ENCODE results near the gene LTBP2.

The LTBP2 gene

GRCh38 chr14:74637178-74637550 is 25.1 kb upstream of the LTBP2 start:
- peak; percentile 81 for DNase-seq

DNA sequence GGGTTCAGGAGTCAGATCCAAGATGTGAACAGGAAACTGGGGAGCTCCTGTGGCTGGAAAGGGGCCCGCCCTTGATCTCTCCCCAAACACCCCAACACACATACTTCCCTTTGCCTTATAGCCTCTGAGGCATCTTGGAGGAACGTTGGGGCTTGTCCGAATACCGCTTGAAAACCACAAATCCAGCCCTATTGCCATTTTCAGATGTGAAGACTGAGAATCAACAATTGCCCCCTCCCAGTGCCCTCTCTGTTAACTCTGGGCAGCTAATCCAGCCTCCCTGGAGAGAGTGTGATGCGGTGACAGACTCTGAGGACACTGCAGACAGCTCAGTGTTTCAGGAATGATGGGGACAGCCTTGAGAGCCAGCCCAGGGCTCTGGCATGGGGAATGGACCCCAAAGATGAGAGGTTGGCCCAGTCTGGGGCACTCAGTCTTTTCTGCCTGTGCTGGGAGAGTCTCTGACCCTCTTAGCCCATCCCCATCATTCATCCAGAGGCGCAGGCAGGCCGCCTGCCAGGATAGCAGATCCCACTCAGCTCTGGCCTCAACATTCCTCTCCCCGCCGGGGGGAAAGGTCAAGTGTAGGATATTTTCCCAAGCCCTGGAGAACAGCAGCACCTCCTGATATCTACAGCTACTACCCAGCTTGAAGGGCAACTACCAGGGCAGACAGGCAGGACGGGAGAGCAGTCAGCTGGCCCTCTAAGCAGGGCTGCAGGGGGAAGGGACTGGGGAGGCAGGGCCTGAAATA is 24.6 kb upstream of the LTBP2 start:
- peak; percentile 61 for DNase-seq

DNA sequence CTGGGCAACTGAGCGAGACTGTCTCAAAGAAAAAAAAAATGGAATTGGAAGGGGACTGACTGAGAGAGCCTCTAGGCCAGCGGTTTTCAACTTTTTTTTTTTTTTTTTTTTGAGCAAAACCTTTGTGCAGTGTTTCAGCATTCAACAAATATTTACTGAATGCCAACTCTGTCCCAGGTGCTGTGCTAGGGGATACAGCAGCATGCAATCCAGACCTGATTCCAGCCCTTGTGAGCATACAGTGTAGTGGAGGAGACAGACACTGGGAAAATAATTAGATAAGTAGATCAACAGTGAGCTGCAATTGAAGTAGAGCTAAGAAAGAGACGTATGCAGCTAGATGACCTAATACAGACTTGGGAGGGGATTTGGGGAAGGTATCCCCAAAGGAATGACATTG is 23.8 kb upstream of the LTBP2 start:
- DNase-seq, result peak; percentile 86

- DNase-seq, result peak; percentile 86
Measured at GRCh38 chr14:74634964-74635363, 22.9 kb upstream of the LTBP2 start.

DNA sequence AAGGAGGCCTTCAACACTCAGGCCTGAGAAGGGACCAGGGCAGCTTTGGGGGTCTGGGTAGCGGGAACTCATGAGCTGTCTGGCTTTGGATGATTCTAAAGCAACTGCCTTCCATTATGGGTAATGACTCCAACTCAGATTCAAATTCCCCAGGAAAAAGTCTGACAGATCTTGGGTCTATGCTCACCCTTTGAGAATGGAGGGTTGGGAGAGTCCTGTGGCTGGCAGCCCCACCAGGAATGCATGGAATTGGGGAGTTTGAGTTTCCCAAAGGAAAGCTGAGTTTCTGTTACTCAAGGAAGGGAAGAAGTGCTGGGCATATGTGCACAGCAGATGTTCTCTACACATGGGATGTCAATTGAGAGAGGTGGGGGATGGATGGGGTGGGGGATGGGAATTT is 22.4 kb upstream of the LTBP2 start:
- DNase-seq, result peak; percentile 88

GRCh38 chr14:74630881-74631690 is 19.0 kb upstream of the LTBP2 start:
- DNase-seq, result peak; percentile 30

GRCh38 chr14:74628418-74628817 is 16.4 kb upstream of the LTBP2 start:
- DNase-seq, result no peak

- no peak for DNase-seq
Measured at GRCh38 chr14:74627076-74627475, 15.0 kb upstream of the LTBP2 start.

- no peak for DNase-seq
Measured at GRCh38 chr14:74622257-74622656, 10.2 kb upstream of the LTBP2 start.

DNA sequence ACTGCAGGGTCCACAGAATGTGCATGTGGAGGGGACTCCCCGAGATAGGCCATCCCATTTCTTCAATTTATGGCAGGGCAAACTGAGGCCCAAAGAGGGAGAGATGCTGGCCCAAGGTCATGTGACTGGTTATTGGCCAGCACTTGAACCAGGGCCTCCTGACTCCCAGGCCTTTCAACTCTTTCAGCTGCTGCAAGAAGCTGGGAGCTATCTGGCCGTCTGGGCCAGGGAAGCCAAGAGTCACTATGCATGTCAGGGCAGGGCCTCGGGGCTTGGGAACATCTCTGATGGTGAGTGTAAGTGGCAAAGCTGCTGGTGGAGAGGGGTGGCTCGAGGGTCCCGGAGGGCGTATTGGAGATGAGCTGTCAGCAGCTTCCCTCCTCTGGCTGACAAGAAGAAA is 9.5 kb upstream of the LTBP2 start:
- DNase-seq, result no peak

- DNase-seq, result no peak
Measured at GRCh38 chr14:74620923-74621322, 8.9 kb upstream of the LTBP2 start.

DNA sequence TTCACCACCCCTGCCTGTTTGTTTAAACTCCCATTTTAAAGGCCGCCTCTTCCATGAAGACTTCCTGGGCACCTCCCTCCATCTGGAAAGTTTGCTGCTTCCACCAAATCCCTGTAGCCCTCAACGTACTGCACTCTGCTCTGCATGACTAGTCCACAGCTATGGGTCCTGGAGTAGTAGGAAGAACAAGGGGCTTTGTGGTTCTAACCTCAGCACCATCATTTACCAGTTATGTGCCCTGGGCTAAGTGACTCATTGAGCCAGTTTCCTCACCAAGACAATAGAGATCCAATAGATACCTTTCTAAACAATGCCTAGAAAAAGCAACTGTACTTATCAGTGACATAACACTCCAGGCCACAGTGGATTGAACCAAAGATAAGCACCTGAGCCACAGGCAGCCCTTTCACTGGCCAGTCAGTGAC is 8.5 kb upstream of the LTBP2 start:
- no peak for DNase-seq

DNA sequence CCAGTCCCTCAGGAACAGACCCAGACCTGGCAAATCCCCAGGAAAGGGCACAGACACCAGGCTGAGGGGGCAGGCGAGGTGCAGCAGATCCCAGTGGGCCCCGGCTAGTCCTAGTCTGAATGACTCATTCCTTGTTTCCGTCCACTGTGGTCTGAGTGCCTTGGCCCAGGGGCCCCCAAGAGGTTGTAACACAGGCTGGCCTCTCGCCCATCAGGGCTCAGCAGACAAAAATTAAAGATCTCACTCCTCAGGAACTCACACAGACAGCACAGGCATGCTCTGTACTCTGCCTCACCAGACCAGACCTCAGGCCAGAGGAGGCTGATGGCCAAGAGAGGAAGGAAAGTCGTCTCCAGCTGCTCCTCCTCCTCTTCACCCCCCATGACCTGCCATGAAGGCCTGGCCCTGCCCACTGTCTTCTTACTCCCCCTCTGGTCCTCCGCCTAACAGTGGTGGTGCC is 7.7 kb upstream of the LTBP2 start:
- no peak for DNase-seq

- no peak for DNase-seq
Measured at GRCh38 chr14:74618078-74618952, 6.3 kb upstream of the LTBP2 start.

GRCh38 chr14:74616996-74617700 is 5.1 kb upstream of the LTBP2 start:
- no peak for DNase-seq

GRCh38 chr14:74616507-74616906 is 4.5 kb upstream of the LTBP2 start:
- peak; percentile 73 for DNase-seq

- DNase-seq, result no peak
Measured at GRCh38 chr14:74615735-74616134, 3.7 kb upstream of the LTBP2 start.

DNA sequence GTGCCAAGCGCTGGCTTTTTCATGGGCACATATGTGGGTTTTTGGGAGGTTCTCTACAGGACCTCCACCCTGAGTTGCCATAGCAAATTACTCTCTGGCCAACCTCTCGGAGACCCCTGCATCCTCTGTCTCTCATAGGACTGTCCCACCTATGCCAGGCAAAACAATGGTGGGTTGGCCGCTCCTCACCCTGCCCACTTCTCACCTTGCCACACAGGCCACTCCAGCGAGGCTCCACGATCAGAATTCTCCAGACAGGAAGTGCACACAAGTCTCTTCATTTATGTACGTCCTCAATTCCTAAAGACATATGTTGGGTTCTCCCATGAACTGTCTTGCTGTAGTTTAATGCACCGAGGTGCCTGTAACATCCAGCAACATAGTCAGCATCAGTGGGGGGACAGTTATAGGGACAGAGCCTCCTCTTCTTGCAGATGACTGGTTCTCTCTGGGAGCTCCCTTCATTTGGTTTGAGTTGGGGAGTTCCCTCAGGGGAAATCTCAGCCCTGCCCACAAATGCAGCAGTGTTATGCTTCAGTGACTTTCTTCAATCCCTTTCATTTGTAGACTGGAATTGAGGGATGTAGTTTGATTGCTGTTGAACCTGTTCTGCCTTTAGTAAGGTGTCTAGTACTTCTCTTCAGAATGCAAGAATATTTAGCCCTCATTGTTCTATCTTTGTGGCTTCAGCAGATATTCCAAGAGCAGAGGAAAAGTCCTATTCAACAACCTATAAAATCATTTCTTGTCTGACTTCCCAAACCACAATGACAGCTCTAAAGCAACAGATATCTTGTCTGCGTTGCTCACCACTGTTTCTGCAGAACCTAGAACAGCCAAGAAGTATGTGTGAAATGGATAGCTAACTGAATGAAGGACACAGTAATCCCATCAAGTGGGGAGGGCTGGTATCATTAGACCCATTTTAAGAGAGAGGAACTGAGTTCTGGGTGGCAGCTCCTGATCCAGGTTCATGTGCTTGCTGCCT is 2.8 kb upstream of the LTBP2 start:
- no peak for DNase-seq

- DNase-seq, result peak; percentile 33
Measured at GRCh38 chr14:74613211-74613914, 1.3 kb upstream of the LTBP2 start.

- DNase-seq, result peak; percentile 95
Measured at GRCh38 chr14:74612350-74613021, 449 bp upstream of the LTBP2 start.
